Natural killer cell (primary cell): Measurements from ENCODE around the gene KPTN. TPM values are rescaled to one million over a fixed set of nuclear protein-coding genes. Genes with fewer than 3 reads are reported as not detected.

Experiments used
- ATAC-seq, 3 donors: fragments of 150-1000 bp in 2 of 3; fragments of 200-7000 bp in 1 of 3; cut with Tn5 transposase; 1 replicate in 1 of 3; 2 replicates in 2 of 3; pipeline ENCODE4 v1.10.0; 2021; ENCODE audit warnings: mild to moderate bottlenecking in 2 of 3, moderate library complexity in 2 of 3
- DNase-seq, 2 donors: peaks; one replicate each; pipeline versions ENCODE4 v3.0.0 to v3.0.0-alpha.2; 2013 to 2021; ENCODE audit warnings: mixed read lengths in 1 of 2
- H3K27ac ChIP-seq: one replicate; pipeline ENCODE4 v1.5.1; 2013; ENCODE audit warnings: mild to moderate bottlenecking, low read length
- H3K27me3 ChIP-seq: one replicate; pipeline ENCODE4 v1.6.1; 2013; ENCODE audit warnings: low read length; ENCODE audit not compliant: control insufficient read depth, insufficient read depth
- H3K36me3 ChIP-seq: one replicate; pipeline ENCODE4 v1.6.1; 2013; ENCODE audit warnings: low read length; ENCODE audit not compliant: control insufficient read depth, insufficient read depth
- H3K4me1 ChIP-seq: one replicate; pipeline ENCODE4 v1.6.1; 2013; ENCODE audit warnings: low read length; ENCODE audit not compliant: control insufficient read depth, insufficient read depth
- H3K4me3 ChIP-seq: one replicate; pipeline ENCODE4 v1.5.1; 2013; ENCODE audit warnings: low read length
- H3K9me3 ChIP-seq: one replicate; pipeline ENCODE4 v1.6.1; 2013; ENCODE audit warnings: low read length; ENCODE audit not compliant: control insufficient read depth, insufficient read depth
- H3K27ac Mint-ChIP-seq, 2 donors: one replicate each; pipeline ENCODE4 v1.8.0; 2022; ENCODE audit warnings: mild to moderate bottlenecking in 2 of 2, mixed read lengths in 2 of 2, moderate library complexity in 1 of 2
- H3K27me3 Mint-ChIP-seq, 2 donors: one replicate each; pipeline ENCODE4 v1.8.0; 2022; ENCODE audit warnings: low read depth in 2 of 2, mixed read lengths in 2 of 2
- H3K36me3 Mint-ChIP-seq: one replicate; pipeline ENCODE4 v1.8.0; 2022; ENCODE audit warnings: mixed read lengths
- H3K4me1 Mint-ChIP-seq, 2 donors: one replicate each; pipeline ENCODE4 v1.8.0; 2022; ENCODE audit warnings: mixed read lengths in 2 of 2
- H3K4me3 Mint-ChIP-seq: one replicate; pipeline ENCODE4 v1.8.0; 2022; ENCODE audit warnings: mild to moderate bottlenecking, moderate library complexity, mixed read lengths
- H3K9me3 Mint-ChIP-seq, 2 donors: one replicate each; pipeline ENCODE4 v1.8.0; 2022; ENCODE audit warnings: mixed read lengths in 2 of 2
- CTCF ChIP-seq: fragments of 200-600 bp; IDR thresholded peaks from one replicate; pipeline ENCODE4 v1.8.0; 2022; ENCODE audit warnings: antibody characterized with exemption
- WGBS: methylation state at CpG from one replicate; pipeline ENCODE4 v1.1.7; 2013; ENCODE audit warnings: missing lambda C conversion rate; ENCODE audit not compliant: insufficient coverage; 5-methylcytosine and 5-hydroxymethylcytosine counted together
- intact Hi-C: fragments of 100-400 bp; cut with micrococcal nuclease; formaldehyde crosslinking; loops from one replicate; pipeline ENCODE4 v1.14.2; 2022
- total RNA-seq, 4 donors: library from RNA; stranded (reverse); fragments of 120-200 nt in 1 of 4; gene quantifications; one replicate each; pipeline versions ENCODE4 v1.2.3 to v1.2.4, GENCODE V29; 2013 to 2022

Gene KPTN
- total RNA-seq, 3 donors from 2014 or later (not counting 1 experiment from before 2014, with no cell fraction given) = 3.0 to 4.2 (median 3.6) TPM

GRCh38 chr19:47447470-47448359 is 36.3 kb downstream of the KPTN start:
- Mint-ChIP-seq H3K4me1 (peaks cover 41 to 52% of the 10 kb centered on the region in 2 donors), H3K36me3 (no peaks in the 10 kb centered on the region), H3K27me3 (peaks cover 62 to 67% of the 10 kb centered on the region in 2 donors), H3K27ac (no peak overlapping the region), H3K4me3 (peak overlapping the region; percentile 57), H3K9me3 (no peaks in the 10 kb centered on the region)
- intact Hi-C loops = no loop called here
- ATAC-seq = peak; percentile 67 to 73 (median 72)
- Histone ChIP-seq H3K4me1 (peaks cover 39% of the 10 kb centered on the region), H3K9me3 (no peaks in the 10 kb centered on the region), H3K27ac (no peak overlapping the region), H3K4me3 (no peak overlapping the region), H3K27me3 (peaks cover 31% of the 10 kb centered on the region), H3K36me3 (no peaks in the 10 kb centered on the region)
- WGBS = 11% methylated on average over 95 of the region's 95 CpGs
- peak; percentile 45 to 73 for DNase-seq
- no peak for TF ChIP-seq CTCF

- intact Hi-C loops = no loop called here
- no peak overlapping the region for H3K4me3 ChIP-seq
- no peaks in the 10 kb centered on the region for H3K9me3 ChIP-seq
- peaks cover 67 to 75% of the 10 kb centered on the region in 2 donors for H3K27me3 Mint-ChIP-seq
- peaks cover 31% of the 10 kb centered on the region for H3K27me3 ChIP-seq
- no peaks in the 10 kb centered on the region for H3K9me3 Mint-ChIP-seq
- WGBS = 16% methylated on average over 25 of the region's 28 CpGs
- H3K4me1 ChIP-seq = peaks cover 39% of the 10 kb centered on the region
- no peaks in the 10 kb centered on the region for H3K36me3 Mint-ChIP-seq
- H3K27ac ChIP-seq = no peak overlapping the region
- DNase-seq = peak in 1 of 2 donors; percentile 47
- no peak for ATAC-seq
- no peak for TF ChIP-seq CTCF
- H3K36me3 ChIP-seq = no peaks in the 10 kb centered on the region
- no peak overlapping the region for H3K27ac Mint-ChIP-seq
- H3K4me1 Mint-ChIP-seq = peaks cover 41 to 52% of the 10 kb centered on the region in 2 donors
- peak overlapping the region; percentile 57 for H3K4me3 Mint-ChIP-seq
Observed at GRCh38 chr19:47446534-47447469, 37.2 kb downstream of the KPTN start.

GRCh38 chr19:47445937-47446402 is 38.0 kb downstream of the KPTN start:
- H3K4me1 Mint-ChIP-seq = peaks cover 41 to 52% of the 10 kb centered on the region in 2 donors
- intact Hi-C loops = no loop called here
- no peak overlapping the region for H3K4me3 ChIP-seq

More at GRCh38 chr19:47445937-47446402, 38.0 kb downstream of the KPTN start:
- no peak for TF ChIP-seq CTCF
- H3K4me3 Mint-ChIP-seq = peak overlapping the region; percentile 67
- peaks cover 39% of the 10 kb centered on the region for H3K4me1 ChIP-seq
- no peaks in the 10 kb centered on the region for H3K36me3 Mint-ChIP-seq
- no peaks in the 10 kb centered on the region for H3K36me3 ChIP-seq
- no peaks in the 10 kb centered on the region for H3K9me3 Mint-ChIP-seq
- peak overlapping the region in 1 of 2 donors; percentile 55 for H3K27ac Mint-ChIP-seq
- peak; percentile 76 to 82 (median 82) for ATAC-seq
- no peaks in the 10 kb centered on the region for H3K9me3 ChIP-seq
- WGBS = 1% methylated on average over 22 of the region's 22 CpGs
- H3K27me3 Mint-ChIP-seq = peaks cover 68 to 81% of the 10 kb centered on the region in 2 donors
- DNase-seq = peak; percentile 45 to 84
- no peak overlapping the region for H3K27ac ChIP-seq
- peaks cover 31% of the 10 kb centered on the region for H3K27me3 ChIP-seq
